ENCODE results near the gene FOXN1.

The FOXN1 gene

GRCh38 chr17:28578246-28579195, 72.4 kb downstream of the FOXN1 start:
- H3K4me3 ChIP-seq (ENCODE audit: low read depth, low read length), result no peak overlapping the region
- TF ChIP-seq CTCF (IDR thresholded peaks at IDR 0.05; ENCODE audit: control insufficient read depth, extremely low read depth, insufficient read depth), result no peak
- no peak for DNase-seq (ENCODE audit: low read depth)

- no peak overlapping the region for H3K4me3 ChIP-seq (ENCODE audit: low read depth, low read length)
- TF ChIP-seq CTCF (IDR thresholded peaks at IDR 0.05; ENCODE audit: control insufficient read depth, extremely low read depth, insufficient read depth), result no peak
Observed at GRCh38 chr17:28579526-28579925, 73.4 kb downstream of the FOXN1 start.

GRCh38 chr17:28580959-28581358, 74.8 kb downstream of the FOXN1 start:
- DNase-seq (ENCODE audit: low read depth), result no peak
- no peak for TF ChIP-seq CTCF (IDR thresholded peaks at IDR 0.05; ENCODE audit: control insufficient read depth, extremely low read depth, insufficient read depth)
- no peak overlapping the region for H3K4me3 ChIP-seq (ENCODE audit: low read depth, low read length)

More at GRCh38 chr17:28579526-28579925, 73.4 kb downstream of the FOXN1 start:
- no peak for DNase-seq (ENCODE audit: low read depth)

GRCh38 chr17:28582513-28582912, 76.4 kb downstream of the FOXN1 start:
- H3K4me3 ChIP-seq (ENCODE audit: low read depth, low read length), result no peak overlapping the region
- no peak for TF ChIP-seq CTCF (IDR thresholded peaks at IDR 0.05; ENCODE audit: control insufficient read depth, extremely low read depth, insufficient read depth)
- no peak for DNase-seq (ENCODE audit: low read depth)

GRCh38 chr17:28584434-28584833, 78.3 kb downstream of the FOXN1 start:
- DNase-seq (ENCODE audit: low read depth), result no peak
- H3K4me3 ChIP-seq (ENCODE audit: low read depth, low read length), result no peak overlapping the region
- TF ChIP-seq CTCF (IDR thresholded peaks at IDR 0.05; ENCODE audit: control insufficient read depth, extremely low read depth, insufficient read depth), result no peak

- H3K4me3 ChIP-seq (ENCODE audit: low read depth, low read length), result no peak overlapping the region
- no peak for TF ChIP-seq CTCF (IDR thresholded peaks at IDR 0.05; ENCODE audit: control insufficient read depth, extremely low read depth, insufficient read depth)
- no peak for DNase-seq (ENCODE audit: low read depth)
Observed at GRCh38 chr17:28585851-28586250, 79.7 kb downstream of the FOXN1 start.

Data from LNCaP clone FGC (cell line).